Activated CD8-positive, alpha-beta memory T cell treated with anti-CD3 and anti-CD28 coated beads, Interleukin-2, amount 50 U/mL, for 1 hour (primary cell): ENCODE data around the gene HTRA1.

Experiments used
- DNase-seq: peaks from one replicate; pipeline ENCODE4 v3.0.0-alpha.2; 2020; ENCODE audit errors: extremely low read depth

The HTRA1 gene

DNA sequence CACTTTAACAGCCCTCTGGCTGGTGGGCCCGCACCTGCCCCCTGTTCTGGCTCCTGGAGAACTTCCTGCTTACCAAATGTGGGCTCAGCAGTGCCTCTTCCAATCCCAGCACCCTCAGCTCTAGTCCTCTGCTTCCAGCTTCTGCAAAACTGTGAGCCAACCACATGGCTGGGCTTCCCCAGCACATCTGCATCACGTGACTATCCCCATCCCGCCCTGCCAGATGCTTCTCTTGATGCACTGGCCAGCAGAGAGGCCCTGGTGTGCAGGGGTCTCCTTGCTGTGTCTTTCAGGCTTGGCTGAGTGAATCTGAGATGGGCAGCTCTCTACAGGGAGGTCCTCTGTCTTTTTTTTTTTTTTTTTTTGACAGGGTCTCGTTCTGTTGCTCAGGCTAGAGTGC is 55.4 kb downstream of the HTRA1 start:
- no peak for DNase-seq

DNA sequence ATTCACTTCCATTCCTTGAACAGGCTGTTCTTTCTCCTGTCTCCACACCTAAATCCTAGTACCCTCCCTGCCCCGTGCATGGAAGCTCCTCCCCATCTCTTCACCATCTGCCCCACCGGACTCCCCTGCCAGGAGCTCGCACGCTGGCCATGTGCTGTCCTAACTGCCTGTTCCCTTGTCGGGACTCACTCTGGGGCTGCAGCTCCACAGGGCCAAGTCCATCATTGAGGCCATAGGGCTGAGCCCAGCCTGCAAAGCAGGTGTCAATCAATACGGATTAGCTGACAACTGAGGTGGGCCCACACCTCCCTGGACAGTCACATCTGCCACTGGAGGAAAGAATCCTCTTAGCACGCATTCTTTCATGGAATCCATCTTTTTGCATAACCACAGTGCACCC is 57.8 kb downstream of the HTRA1 start:
- DNase-seq: no peak

- DNase-seq: no peak
Observed at GRCh38 chr10:122519873-122520272, 58.5 kb downstream of the HTRA1 start.

- no peak for DNase-seq
Observed at GRCh38 chr10:122521011-122521410, 59.7 kb downstream of the HTRA1 start.

DNA sequence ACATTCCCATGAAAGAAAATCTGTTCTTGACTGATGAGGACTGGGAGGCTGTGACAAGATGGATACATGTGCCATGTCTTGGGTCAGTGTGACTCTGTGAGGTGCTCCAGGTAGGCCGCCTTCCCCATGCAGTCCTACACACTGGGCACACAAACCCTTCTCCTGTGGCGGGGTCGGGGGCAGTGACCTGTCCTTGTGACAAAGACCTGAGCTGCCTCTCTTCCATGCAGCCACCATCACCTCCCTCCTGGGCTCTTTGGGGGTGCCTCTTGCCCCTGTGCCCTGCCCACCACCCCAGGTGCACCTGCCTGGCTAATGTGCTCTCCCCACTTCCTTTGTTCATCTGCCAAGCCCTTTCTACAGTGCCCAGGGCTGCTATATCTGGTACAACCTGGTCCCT is 63.5 kb downstream of the HTRA1 start:
- DNase-seq: no peak

DNA sequence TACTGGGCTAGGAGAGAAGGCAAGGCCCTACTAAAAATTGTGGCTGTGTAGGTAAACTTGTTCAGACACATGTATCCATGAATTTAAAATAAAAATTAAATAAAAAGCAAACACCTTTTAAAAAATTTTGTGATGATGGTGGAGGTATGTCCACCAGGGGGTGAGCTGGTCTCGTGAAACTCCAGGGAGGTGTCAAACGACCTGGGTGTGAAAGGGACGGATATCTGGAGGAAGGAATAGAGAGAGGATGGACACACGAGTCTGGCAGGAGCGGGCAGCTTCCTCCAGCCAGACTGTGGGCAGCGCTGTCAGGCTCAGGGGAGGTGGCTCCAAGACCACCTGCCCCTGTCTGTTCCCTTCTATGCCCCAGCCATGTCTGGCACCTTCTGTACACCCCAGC is 64.4 kb downstream of the HTRA1 start:
- no peak for DNase-seq

GRCh38 chr10:122526892-122527291 is 65.5 kb downstream of the HTRA1 start:
- DNase-seq: no peak

- no peak for DNase-seq
Observed at GRCh38 chr10:122530177-122530576, 68.8 kb downstream of the HTRA1 start.

DNA sequence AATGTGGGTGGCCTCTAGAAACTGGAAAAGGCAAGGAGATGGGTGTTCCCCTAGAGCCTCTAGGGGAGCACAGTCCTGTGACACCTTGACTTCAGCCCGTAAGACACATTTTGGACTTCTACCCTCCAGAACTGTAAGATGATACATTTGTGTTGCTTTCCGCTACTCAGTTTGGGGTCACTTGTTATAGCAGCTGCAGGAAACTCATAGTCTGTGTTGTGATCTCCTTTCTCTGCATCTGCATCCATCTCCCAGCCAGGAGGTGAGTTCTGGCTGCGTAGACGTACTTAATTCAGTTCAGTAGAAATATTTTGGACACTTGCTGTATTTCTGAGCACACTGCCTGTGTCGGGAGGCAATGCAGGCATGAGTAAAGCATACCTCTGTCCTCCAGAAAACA is 69.9 kb downstream of the HTRA1 start:
- no peak for DNase-seq

DNA sequence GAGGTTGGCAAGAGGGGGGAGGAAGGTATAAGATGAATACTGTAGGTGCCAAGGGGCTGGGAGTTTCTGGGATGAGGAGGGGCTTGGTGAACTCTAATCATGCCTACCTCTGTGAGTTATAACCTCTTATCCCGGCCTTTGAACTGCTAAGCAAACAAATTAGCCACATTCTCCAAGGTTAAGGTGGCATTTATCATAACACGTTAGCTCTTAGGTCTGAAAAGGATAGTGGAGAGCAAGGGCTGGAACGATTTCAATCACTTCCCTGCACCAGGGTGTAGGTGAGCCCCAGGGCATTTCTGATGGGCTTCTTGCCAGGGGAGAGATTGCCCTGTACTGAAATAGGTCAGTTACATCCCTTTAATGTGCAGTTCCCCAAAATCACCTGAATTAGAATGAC is 70.6 kb downstream of the HTRA1 start:
- DNase-seq: no peak

GRCh38 chr10:122532601-122533296 is 71.4 kb downstream of the HTRA1 start:
- no peak for DNase-seq

DNA sequence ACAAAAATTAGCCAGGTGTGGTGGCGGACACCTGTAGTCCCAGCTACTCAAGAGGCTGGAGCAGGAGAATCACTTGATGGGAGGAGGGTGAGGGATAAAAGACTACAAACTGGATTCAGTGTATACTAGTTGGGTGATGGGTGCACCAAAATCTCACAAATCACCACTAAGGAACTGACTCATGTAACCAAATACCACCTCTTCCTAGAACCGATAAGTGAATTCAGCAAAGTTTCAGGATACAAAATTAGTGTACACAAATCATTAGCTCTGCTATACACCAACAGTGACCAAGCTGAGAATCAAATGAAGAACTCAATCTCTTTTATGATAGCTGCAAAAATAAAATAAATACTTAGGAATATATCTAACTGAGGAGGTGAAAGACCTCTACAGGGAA is 76.2 kb downstream of the HTRA1 start:
- DNase-seq: no peak

DNA sequence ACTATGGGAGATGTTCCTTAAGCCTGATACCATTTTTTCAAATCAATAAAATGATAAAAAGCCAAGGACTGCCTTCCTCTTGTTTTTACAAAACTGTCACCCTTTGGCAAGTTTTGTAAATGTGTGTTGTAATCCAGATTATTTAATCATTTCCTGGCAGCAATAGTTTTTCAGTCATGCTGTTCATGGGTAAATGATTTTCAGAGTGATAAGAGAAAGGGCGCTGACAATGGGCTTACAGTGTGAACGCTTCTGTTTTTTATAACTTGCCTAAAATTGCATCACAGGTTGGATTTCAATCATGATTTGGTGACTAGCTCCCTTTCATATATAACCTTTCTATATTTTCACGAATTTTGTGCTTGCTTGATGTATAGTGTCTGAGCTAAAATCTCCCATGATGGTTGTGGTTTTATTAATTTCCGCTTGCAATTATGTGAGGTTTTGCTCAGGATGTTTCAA is 80.2 kb downstream of the HTRA1 start:
- DNase-seq: no peak

GRCh38 chr10:122543676-122544445 is 82.5 kb downstream of the HTRA1 start:
- DNase-seq: no peak

DNA sequence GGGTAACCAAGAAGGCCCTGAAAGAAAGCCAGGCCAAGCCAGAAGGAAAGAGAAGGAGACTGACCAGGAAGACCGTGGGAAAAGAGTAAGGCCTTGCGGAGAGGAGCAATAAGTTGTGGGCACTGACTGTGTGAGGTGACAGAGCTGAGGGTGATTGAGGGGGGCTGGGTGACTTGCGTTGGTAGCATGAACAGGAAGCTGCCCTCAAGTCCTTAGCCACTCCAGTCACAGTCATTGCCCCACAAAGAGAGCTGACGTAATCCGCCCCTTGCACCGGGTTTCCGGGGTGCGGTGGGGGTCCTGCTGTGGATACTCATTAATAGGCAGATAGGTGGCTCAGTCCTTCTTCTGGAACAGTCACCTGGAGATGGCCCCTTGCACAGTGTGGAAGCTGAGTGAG is 83.1 kb downstream of the HTRA1 start:
- no peak for DNase-seq

DNA sequence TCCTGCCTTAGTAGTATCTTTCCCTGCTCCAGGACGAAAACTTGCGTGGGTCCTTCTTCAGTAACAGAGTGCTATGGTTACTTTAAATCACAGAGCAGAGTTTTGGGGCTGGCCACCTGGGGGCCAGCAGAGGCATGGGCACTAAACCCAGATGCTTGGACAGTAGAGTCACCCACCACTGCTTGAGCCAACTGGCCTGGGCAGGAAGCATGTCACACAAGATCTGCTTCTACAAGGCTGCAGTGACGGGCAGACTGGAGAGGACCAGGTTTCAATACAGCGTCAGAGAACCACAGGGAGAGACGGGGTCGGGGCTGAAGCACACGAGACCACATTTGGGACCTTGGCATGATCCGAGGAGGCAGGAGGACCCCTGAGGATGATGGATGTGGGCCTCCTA is 84.9 kb downstream of the HTRA1 start:
- DNase-seq: no peak

DNA sequence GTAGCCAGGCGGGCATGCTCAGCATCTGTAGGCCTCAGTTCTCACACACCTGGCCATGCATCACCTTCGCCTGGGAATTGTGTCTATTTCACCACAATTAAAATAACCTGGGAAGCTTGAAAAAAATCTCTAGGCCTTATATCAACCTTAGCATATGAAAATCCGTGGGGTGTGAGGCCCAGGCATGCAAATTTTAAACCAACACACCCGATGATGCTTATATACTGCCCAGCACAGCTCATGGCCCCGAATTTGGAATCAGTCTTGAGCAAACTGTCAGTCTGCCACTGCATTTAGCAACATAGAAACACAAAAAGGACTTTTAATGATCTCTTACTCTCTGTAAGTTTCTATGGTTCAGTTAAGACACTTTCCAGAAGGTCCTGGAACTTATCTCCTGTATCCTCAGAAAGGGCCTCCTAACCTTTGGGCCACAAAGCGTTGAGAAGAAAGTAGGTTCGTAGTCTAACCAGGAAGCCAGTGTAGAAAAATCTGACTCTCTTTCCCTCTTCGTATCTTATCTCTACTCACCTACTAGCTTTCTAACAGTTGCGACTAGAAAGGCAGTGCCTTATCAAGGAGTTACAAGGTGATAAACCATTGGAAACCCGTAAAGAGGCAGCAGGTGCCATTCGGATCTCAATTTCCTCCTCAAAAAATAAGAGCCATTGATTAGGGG is 87.2 kb downstream of the HTRA1 start:
- DNase-seq: no peak

DNA sequence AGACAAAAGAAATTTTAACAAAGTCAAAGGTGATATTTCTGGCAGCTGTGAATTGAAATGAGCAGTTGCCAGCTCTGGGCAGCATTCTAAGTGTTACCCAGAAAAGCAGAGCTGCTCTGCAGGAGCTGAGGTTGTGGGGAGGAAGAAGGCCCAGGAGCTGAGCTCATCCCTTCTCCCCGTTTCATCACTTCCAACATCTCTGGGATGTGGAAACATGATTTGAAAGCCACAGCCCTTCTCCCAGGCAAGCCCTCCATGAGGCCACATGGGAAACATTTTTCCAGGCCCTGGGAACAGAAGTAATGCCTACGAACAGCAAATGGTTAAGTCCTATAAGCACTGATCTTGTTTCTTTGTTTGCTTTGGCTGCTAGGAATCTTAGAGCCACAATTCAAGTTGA is 88.3 kb downstream of the HTRA1 start:
- DNase-seq: no peak

GRCh38 chr10:122550427-122550826 is 89.1 kb downstream of the HTRA1 start:
- DNase-seq: no peak

DNA sequence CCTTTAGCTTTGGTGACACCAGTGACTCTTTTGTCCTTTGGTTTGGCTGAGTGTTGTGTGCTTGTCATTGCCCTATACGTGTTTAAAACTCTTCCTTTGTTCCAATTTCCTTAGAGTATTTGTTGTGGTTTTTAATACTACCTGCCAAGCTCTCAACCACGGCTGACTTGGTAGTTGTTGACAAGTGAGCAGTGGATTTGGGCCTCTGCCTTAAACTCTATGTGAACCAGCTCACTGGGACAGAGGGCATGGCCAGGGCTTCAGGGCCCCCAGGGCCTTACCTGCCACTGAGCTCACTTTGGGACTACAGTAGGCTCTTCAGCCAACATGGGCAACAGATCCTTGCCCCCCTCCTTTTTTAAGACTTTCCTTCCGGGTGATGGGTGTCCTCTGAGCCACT is 89.6 kb downstream of the HTRA1 start:
- no peak for DNase-seq

DNA sequence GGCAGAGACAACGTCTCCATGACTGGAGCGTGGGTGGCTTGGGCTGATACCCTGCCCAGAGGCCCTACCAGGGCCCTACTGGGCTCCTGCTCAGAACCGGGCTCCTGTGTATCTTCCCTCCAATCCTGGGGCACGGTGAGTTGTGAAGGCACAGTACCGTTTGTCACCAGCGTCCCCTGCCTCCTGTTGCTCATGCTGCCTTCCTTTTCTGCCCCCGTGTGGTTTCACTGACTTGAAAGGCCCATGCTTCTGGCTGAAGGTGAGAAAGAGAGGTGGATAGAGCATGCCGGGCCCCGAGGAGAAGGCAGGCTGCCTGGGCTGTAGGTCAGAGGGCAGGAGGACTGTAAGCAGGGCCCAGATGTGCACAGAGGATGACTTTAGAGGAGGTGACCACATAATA is 90.1 kb downstream of the HTRA1 start:
- no peak for DNase-seq

- DNase-seq: no peak
Observed at GRCh38 chr10:122553341-122553740, 92.0 kb downstream of the HTRA1 start.
